GM12873 (cell line): Measurements from ENCODE around the gene ORC6.

ENCODE experiments used
- TF ChIP-seq, protein P1 (sequence below): IDR thresholded peaks from 2 replicates; pipeline ENCODE4 v1.5.1; 2012; ENCODE audit warnings: low read depth, mild to moderate bottlenecking, moderate library complexity, low read length, control low read depth; ENCODE audit not compliant: insufficient read depth; ENCODE audit errors: missing control alignments

Gene ORC6

DNA sequence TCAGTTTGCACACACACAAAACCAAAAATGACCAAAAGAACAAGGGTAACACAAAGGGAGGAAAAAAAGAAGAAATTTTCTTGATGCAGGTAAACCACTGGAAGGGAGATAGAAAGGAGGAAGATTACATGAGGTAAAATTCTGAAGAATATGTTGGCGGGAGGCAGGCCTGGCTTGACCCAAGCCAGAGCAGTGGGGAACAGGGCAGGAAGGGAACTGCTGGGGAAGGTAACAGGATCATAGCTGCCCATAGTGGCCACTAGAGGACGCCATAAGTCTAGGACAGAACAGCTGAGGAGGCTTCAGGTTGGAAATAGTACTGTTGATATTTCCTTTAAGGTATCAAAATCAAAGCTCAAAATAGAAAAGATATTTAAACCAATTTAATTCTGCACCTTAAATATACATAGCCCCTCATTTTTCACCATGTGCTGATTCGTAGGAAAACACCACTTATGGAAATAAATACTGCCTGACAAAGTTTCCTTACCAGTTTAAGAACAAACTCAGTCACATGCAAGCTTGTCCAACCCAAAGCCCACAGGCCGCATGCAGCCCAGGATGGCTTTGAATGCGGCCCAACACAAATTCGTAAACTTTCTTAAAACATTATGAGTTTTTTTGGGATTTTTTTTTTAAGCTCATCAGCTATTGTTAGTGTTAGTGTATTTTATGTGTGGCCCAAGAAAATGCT is 16.0 kb upstream of the ORC6 start:
- TF ChIP-seq, protein P1, sequence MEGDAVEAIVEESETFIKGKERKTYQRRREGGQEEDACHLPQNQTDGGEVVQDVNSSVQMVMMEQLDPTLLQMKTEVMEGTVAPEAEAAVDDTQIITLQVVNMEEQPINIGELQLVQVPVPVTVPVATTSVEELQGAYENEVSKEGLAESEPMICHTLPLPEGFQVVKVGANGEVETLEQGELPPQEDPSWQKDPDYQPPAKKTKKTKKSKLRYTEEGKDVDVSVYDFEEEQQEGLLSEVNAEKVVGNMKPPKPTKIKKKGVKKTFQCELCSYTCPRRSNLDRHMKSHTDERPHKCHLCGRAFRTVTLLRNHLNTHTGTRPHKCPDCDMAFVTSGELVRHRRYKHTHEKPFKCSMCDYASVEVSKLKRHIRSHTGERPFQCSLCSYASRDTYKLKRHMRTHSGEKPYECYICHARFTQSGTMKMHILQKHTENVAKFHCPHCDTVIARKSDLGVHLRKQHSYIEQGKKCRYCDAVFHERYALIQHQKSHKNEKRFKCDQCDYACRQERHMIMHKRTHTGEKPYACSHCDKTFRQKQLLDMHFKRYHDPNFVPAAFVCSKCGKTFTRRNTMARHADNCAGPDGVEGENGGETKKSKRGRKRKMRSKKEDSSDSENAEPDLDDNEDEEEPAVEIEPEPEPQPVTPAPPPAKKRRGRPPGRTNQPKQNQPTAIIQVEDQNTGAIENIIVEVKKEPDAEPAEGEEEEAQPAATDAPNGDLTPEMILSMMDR: peak; percentile 98

DNA sequence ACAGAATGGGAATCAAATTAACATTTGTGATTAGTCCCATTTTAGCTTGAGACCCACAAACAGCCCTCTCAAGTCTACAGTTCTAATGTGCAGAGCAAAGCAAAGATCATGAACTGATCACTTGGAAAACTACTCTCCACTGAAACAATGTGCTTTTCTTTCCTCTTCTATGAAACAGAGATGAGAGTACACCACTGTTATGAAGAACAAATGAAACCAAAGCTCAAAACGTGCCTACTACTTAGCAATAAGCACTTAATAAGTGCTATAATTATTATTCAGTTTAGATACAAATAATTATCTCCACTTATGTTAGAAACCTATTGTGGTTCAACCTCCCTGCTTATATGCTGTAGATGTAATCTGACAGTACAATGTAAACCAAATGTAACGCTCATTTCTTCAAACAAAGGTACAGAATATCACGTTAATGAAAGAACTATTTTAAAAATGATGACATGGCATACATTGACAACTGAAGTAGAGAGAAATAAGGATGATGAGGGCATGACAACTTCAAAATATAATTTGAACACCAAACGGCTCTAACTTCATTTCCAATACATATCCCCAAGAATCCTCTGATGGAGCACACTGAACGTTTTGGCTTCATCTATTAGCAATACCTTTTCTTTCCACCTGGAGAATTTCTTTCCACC is 2.5 kb upstream of the ORC6 start:
- TF ChIP-seq, protein P1: no peak

DNA sequence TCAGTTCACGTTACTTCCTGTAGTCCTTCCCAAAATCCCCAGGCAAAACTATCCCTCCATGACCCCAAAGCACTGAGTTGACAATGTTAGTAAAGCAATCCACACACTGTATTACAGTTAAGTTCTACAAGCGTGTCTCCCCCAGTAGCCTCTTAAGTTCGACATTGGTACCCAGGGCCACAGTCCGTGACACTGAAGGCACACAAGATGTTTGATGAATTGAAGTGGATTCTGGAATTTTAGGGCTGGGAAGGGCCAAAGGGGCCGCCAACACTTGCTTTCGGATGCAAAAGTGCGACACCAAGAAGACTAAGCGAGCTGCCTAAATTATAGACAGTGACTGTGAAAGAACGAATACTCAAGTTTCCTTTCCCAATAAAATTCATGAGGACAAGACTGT is 2.0 kb upstream of the ORC6 start:
- TF ChIP-seq, protein P1: no peak

DNA sequence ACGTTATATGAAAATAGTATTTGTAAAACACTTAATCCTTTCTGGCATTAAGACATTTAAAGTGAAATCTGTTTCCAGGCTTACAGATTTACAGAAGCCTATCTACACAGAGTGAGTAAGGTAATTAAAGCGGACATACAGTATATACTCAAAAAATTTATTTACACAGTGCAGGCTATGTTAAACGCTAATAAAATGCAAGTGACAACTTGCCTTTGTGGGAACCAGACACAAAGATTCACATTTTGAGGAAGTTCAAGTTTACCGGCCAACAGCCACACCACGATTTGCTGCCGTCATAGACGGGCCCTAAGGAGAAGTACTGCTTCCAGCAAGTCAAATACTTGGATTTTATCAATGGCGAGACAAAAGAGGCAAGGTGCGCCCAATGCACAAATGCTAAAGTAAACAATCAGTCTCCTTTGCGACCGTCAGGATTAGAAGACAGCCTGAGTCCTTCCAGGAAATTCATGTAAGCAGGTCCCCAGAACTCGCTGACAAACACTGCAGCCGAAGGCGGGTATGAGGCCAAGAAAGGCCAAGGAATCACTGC is 1.3 kb upstream of the ORC6 start:
- TF ChIP-seq, protein P1: no peak

DNA sequence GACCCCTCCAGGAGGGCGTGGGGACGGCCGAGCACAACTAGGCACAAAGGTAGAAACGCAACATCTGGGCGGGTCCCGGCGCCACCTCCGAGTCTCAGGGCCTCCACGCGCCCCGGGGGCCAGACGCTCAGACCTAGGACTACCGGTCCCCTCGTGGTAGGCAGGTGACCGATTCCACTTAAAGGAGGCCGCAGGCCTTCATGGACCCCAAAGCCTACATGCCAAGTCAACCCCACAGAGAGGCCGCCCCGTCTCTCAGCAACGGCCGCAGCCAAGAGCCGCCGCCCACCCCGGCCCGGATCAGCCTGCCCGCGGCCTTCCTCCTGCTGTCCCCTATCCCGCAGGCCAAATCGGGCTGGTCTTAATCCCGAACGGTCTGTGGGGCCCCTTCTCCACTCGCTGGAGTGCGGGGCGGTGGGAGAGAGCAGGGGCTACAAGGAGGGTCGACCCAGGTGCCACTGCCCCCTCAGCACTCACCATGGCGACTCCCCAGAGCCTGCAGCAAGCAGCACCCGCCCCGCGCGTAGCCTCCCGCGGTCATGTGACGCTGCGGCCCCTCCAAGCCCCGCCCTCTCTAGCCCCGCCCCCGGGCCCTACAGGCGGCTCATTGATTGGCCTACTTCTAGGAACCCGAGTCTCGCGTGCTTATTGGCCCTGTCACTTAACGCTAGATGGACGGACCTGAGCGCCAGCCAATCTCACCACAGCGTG is 650 bp upstream of the ORC6 start, which contains the start of gene VPS35:
Gene VPS35 (minus strand): TSS at position 525 of the 711 bp plus-strand sequence. CDS start 45 bp downstream, at position 480.
- TF ChIP-seq, protein P1: peak; percentile 61

DNA sequence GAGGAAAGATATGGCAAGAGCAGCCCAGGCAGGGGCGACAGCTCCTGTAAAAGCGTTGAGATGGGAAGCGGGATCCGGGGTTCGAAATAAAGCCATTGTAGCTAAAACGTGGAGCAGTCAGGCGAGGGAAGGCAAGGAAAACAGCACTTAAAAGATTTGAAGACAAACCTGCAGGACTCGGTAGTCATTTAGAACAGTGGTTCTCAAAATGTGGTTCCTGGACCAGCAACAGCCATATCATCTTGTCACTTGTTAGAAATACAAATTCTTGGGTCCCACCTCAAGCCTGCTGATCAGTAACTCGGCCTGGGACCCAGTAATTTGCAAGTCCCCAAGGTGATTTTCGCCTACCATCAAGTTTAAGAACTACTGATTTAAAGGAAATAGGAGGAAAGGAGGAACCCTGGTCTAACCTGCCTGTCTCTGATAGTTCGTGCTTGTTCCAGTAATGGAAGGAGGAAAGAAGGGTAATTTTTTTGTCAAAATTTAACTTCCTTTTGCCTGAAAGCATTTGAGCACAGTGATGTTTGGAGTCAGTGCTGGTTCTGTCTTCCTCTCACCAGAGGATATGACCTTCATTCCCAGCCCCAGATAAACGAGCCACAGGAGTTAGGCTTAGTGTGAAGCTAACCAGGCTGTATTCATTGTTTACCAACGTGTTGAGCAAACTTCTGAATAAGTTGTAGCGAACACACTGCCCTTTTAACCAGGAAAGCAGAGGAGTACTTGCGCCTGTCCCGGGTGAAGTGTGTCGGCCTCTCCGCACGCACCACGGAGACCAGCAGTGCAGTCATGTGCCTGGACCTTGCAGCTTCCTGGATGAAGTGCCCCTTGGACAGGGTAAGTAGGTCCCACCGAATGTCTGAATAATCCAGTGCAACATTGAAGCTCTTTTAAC is 1.1 kb downstream of the ORC6 start:
- TF ChIP-seq, protein P1: no peak
